Vagina (tissue), 2 donors: ENCODE measurements around the gene DELE1. TPM values are rescaled to one million over a fixed set of nuclear protein-coding genes. Genes with fewer than 3 reads are reported as not detected.
"Not testable (repeated sequence)": the region's sequence is repeated elsewhere in the genome, so short reads cannot be mapped to it uniquely, and the experiment has no call there.

ENCODE experiments used
- DNase-seq, 2 donors: peaks; one replicate each; pipeline ENCODE4 v3.0.0-alpha.2; 2017; ENCODE audit errors: extremely low spot score in 2 of 2
- H3K27ac ChIP-seq: fragments of 200-600 bp; sonication (generic); one replicate; pipeline ENCODE4 v1.5.1; 2019
- H3K27me3 ChIP-seq: fragments of 200-600 bp; sonication (generic); one replicate; pipeline ENCODE4 v1.5.1; 2019
- H3K36me3 ChIP-seq, 2 donors: fragments of 200-600 bp; sonication (generic); one replicate each; pipeline ENCODE4 v1.5.1; 2017 to 2019
- H3K4me1 ChIP-seq: fragments of 200-600 bp; sonication (generic); one replicate; pipeline ENCODE4 v1.5.1; 2019
- H3K4me3 ChIP-seq, 2 donors: fragments of 200-600 bp; sonication (generic); 1 replicate in 1 of 2; 2 replicates in 1 of 2; pipeline ENCODE4 v1.5.1; 2016 to 2019
- H3K9me3 ChIP-seq: fragments of 200-600 bp; sonication (generic); one replicate; pipeline ENCODE4 v1.5.1; 2019
- CTCF ChIP-seq, 3 experiments: fragments of 450-650 bp in 2 of 3; fragments of 200-600 bp in 1 of 3; sonication (generic) in 1 of 3; IDR thresholded peaks; one replicate each; pipeline ENCODE4 v1.5.1; 2017 to 2019; ENCODE audit warnings: antibody characterized with exemption in 3 of 3, mild to moderate bottlenecking in 2 of 3, moderate library complexity in 2 of 3
- POLR2A ChIP-seq, 2 donors: fragments of 450-650 bp; IDR thresholded peaks; one replicate each; pipeline ENCODE4 v1.6.1; 2017; ENCODE audit warnings: antibody characterized with exemption in 2 of 2, mild to moderate bottlenecking in 2 of 2, moderate library complexity in 2 of 2
- POLR2AphosphoS5 ChIP-seq, 2 donors: sonication (generic); formaldehyde crosslinking; IDR thresholded peaks; one replicate each; pipeline ENCODE4 v1.9.0; 2017; ENCODE audit warnings: antibody characterized with exemption in 2 of 2, mild to moderate bottlenecking in 2 of 2, low read depth in 1 of 2; ENCODE audit not compliant: insufficient read depth in 1 of 2
- intact Hi-C: fragments of 100-400 bp; cut with DNase I; formaldehyde crosslinking; loops from one replicate; pipeline ENCODE4 v1.15.1; 2023
- total RNA-seq: library from RNA; depleted of rRNA; stranded (reverse); fragments of >200 nt; gene quantifications from one replicate; pipeline ENCODE4 v1.2.3, GENCODE V29; 2016

The DELE1 gene
- total RNA-seq, 1 donor from 2014 or later, result 79.1 TPM

GRCh38 chr5:141881886-141882285, 41.8 kb upstream of the DELE1 start:
- Histone ChIP-seq H3K9me3 (no peaks in the 10 kb centered on the region), H3K27ac (no peak overlapping the region), H3K36me3 (no peaks in the 10 kb centered on the region), H3K4me3 (no peak overlapping the region), H3K27me3 (peaks cover 19% of the 10 kb centered on the region), H3K4me1 (peaks cover 16% of the 10 kb centered on the region)
- TF ChIP-seq POLR2AphosphoS5 (IDR thresholded peaks at IDR 0.05; ENCODE audit: insufficient read depth in 1 of 2, low read depth in 1 of 2) (no peak), CTCF (IDR thresholded peaks at IDR 0.05) (no peak), POLR2A (IDR thresholded peaks at IDR 0.05) (no peak)
- DNase-seq, result no peak
- intact Hi-C loops, result no loop called here

DNA sequence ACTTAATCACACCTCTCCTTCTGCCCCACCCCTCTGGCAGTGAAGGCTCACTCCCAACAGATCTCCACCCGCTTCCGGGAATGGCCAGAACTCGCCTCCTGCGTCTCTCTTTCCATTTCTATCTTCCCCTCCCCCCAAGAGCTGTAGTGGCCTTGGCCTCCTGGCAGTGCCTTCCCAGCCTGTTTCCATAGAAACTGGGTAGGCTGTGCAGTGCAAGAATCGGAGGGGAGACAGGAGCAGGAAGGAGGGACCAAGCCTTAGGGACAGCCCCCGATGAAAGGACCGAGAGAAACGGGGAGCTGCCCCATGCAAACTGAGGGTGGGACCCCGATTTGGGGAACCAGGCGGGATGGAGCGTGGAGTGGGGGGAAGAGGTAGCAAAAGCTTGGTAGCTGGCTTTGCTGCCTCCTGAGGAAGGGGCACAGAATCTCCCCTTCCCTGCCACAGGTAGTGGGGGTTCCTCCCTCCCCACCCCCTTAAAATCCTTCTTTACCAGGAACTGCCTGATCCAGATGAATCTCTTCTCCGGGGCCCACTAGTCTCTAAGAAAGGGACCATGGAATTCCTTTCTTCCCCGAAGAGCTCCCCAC, 41.0 kb upstream of the DELE1 start:
- no peaks in the 10 kb centered on the region for H3K9me3 ChIP-seq
- no peak overlapping the region for H3K4me3 ChIP-seq
- no peak for DNase-seq
- H3K27ac ChIP-seq, result no peak overlapping the region
- TF ChIP-seq CTCF (IDR thresholded peaks at IDR 0.05) (no peak), POLR2AphosphoS5 (IDR thresholded peaks at IDR 0.05; ENCODE audit: insufficient read depth in 1 of 2, low read depth in 1 of 2) (no peak), POLR2A (IDR thresholded peaks at IDR 0.05) (no peak)
- peaks cover 13% of the 10 kb centered on the region for H3K27me3 ChIP-seq
- intact Hi-C loops, result no loop called here
- no peaks in the 10 kb centered on the region for H3K36me3 ChIP-seq
- peaks cover 8% of the 10 kb centered on the region for H3K4me1 ChIP-seq

DNA sequence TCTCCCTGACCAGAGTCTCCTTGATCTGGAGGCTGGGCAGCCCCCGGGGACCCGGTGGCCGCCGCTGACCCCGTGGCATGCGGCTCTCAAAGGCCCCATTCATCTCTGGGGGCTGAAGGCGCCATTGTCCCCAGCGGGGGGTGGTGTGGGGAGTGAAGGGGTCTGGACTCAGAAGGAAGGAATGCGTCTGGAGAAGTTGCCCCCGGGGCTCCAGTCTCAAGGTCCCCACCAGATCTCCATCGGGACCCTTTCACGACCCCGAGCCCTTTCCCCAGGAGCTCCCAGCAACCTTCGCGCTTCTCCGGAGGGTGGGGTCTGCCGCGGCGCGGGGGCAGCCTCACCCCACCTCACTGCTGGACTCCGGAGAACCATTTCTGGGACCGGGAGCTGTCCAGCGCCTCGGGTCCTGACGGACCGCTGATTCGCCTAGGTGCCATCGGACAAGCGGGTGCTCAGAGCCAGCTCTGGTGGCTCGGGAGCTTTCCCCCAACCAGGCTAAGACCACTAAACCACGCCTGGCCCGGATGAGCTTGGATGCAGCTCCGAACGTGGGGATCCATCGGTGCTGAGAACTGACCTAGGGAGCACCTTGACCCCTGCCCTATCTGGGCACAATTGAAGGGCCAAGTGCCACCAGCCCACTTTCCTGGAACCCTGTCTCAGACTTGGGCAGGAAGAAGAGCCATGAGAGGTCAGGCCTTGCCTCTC, 40.3 kb upstream of the DELE1 start:
- H3K4me1 ChIP-seq, result peaks cover 5% of the 10 kb centered on the region
- TF ChIP-seq CTCF (IDR thresholded peaks at IDR 0.05) (no peak), POLR2AphosphoS5 (IDR thresholded peaks at IDR 0.05; ENCODE audit: insufficient read depth in 1 of 2, low read depth in 1 of 2) (no peak), POLR2A (IDR thresholded peaks at IDR 0.05) (no peak)
- DNase-seq, result no peak
- no peak overlapping the region for H3K4me3 ChIP-seq
- no peaks in the 10 kb centered on the region for H3K36me3 ChIP-seq
- no peak overlapping the region for H3K27ac ChIP-seq
- no peaks in the 10 kb centered on the region for H3K9me3 ChIP-seq
- H3K27me3 ChIP-seq, result peaks cover 13% of the 10 kb centered on the region
- intact Hi-C loops, result no loop called here

DNA sequence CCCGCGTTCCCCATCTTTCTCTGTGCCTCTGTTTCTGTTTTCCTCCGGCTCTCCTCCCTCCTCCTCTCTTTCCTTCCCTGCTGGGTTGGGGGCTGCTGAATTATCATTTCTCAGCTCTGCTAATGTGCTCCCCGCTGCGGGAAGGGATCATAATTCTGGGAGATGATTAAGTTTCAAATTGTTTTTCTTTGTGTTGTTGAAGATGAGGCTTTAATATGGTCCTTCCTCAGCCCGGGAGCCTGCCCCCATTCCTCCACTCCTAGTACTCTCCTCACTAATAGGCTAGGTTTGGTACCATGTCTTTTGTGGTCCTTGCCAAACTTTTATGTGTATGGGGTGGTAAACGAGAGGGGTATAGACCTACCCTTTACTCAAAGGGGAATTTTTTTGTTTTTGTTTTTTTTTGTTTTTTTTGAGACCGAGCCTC, 39.8 kb upstream of the DELE1 start:
- Histone ChIP-seq H3K27me3 (peaks cover 13% of the 10 kb centered on the region), H3K36me3 (no peaks in the 10 kb centered on the region), H3K9me3 (no peaks in the 10 kb centered on the region), H3K4me1 (peaks cover 2% of the 10 kb centered on the region), H3K4me3 (no peak overlapping the region), H3K27ac (no peak overlapping the region)
- no peak for DNase-seq
- TF ChIP-seq POLR2A (IDR thresholded peaks at IDR 0.05), result no peak
- TF ChIP-seq POLR2AphosphoS5 (IDR thresholded peaks at IDR 0.05; ENCODE audit: insufficient read depth in 1 of 2, low read depth in 1 of 2), result no peak
- TF ChIP-seq CTCF (IDR thresholded peaks at IDR 0.05), result no peak
- intact Hi-C loops, result no loop called here

DNA sequence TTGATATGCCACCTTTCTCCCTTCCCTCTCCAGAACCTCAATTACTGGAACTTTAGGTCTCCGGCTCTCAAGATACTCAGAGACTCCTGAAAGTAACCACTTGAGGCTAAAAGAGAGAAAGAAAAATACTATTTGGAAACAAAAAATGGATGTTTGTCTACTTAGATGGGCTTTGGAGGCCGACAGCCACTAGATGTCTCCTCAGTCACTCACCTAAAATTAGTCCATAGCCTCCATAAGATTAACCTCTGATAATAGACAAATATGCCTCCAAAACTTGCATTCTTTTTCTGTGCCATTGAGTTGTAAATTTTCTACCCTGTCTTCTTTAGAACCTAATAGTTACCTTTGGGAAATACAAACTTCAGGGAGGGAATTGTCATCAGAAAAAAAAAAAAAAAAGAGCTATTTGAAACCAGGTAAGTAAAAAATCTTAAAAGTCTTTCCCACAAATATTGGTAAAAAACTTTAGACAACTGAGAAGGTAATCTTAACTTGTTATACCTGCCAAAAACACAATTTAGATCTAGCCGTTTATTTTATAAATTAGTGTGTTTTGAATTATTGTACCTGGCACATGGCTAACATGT, 34.3 kb upstream of the DELE1 start:
- Histone ChIP-seq H3K4me3 (no peak overlapping the region), H3K36me3 (no peaks in the 10 kb centered on the region), H3K9me3 (no peaks in the 10 kb centered on the region), H3K27ac (no peak overlapping the region), H3K4me1 (no peaks in the 10 kb centered on the region), H3K27me3 (no peaks in the 10 kb centered on the region)
- DNase-seq, result no peak
- intact Hi-C loops, result no loop called here
- no peak for TF ChIP-seq CTCF (IDR thresholded peaks at IDR 0.05)
- no peak for TF ChIP-seq POLR2A (IDR thresholded peaks at IDR 0.05)
- TF ChIP-seq POLR2AphosphoS5 (IDR thresholded peaks at IDR 0.05; ENCODE audit: insufficient read depth in 1 of 2, low read depth in 1 of 2), result no peak

GRCh38 chr5:141890429-141890828, 33.2 kb upstream of the DELE1 start:
- not testable (repeated sequence) for H3K27me3 ChIP-seq, H3K27ac ChIP-seq
- intact Hi-C loops, result loop anchor here (10.0 kb wide), 1 partner anchor 74 kb away; the partner anchor contains the start of gene RNF14

More at GRCh38 chr5:141890429-141890828, 33.2 kb upstream of the DELE1 start:
- H3K36me3 ChIP-seq, H3K9me3 ChIP-seq, H3K4me1 ChIP-seq, DNase-seq, H3K4me3 ChIP-seq: not testable (repeated sequence)
